ENCODE measurements around the gene ATXN1. TPM values are rescaled to one million over a fixed set of nuclear protein-coding genes. Genes with fewer than 3 reads are reported as not detected.

The ATXN1 gene
- total RNA-seq, 2 donors from 2014 or later: 56.4 to 103 TPM

GRCh38 chr6:16361121-16361520 lies 400.1 kb downstream of the ATXN1 start:
- H3K27ac Mint-ChIP-seq: no peak overlapping the region
- H3K4me3 Mint-ChIP-seq: no peak overlapping the region
- H3K9me3 Mint-ChIP-seq: no peaks in the 10 kb centered on the region
- ATAC-seq (no peak), DNase-seq (ENCODE audit: low spot score) (no peak)
- H3K36me3 Mint-ChIP-seq: no peaks in the 10 kb centered on the region
- no peaks in the 10 kb centered on the region for H3K4me1 Mint-ChIP-seq (ENCODE audit: low read depth in 2 of 2)
- no peaks in the 10 kb centered on the region for H3K27me3 Mint-ChIP-seq

- Mint-ChIP-seq H3K27me3 (no peaks in the 10 kb centered on the region), H3K4me3 (no peak overlapping the region), H3K27ac (no peak overlapping the region), H3K4me1 (ENCODE audit: low read depth in 2 of 2) (no peaks in the 10 kb centered on the region), H3K36me3 (no peaks in the 10 kb centered on the region), H3K9me3 (no peaks in the 10 kb centered on the region)
- ATAC-seq (no peak), DNase-seq (ENCODE audit: low spot score) (no peak)
Measured at GRCh38 chr6:16360365-16360764, 400.9 kb downstream of the ATXN1 start.

GRCh38 chr6:16359563-16359962 lies 401.7 kb downstream of the ATXN1 start:
- H3K9me3 Mint-ChIP-seq: no peaks in the 10 kb centered on the region
- no peak overlapping the region for H3K27ac Mint-ChIP-seq
- no peak overlapping the region for H3K4me3 Mint-ChIP-seq
- no peak for DNase-seq (ENCODE audit: low spot score)
- no peaks in the 10 kb centered on the region for H3K4me1 Mint-ChIP-seq (ENCODE audit: low read depth in 2 of 2)
- no peaks in the 10 kb centered on the region for H3K27me3 Mint-ChIP-seq
- H3K36me3 Mint-ChIP-seq: no peaks in the 10 kb centered on the region
- no peak for ATAC-seq

DNA sequence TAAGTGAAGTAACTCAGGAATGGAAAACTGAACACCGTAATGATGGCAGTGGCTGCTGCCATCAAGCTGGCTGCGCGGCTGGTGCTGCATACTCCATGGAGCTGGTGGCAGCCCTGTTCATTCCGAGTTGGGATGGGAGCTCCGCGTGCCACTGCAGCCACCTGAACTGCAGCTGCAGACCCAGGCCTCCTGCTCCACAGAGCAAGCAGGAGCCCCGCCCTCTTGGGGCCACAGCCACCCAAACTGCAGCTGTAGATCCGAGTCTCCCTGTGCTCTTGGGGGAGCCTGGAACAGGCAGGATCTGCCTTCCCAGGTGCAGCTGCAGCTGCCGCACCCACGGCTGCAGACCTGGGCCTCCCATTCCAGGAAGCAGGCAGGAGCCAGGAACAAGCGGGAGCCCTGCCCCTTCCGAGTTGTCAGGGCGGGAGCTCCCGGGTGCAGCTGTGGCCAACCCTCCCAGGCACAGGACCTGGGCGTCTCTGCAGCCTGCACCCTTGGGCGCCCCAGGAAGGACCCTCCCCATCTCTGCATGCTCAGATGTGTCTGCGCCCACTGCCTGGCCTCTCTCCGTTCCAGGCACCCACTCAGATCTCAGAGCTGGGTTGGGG lies 402.6 kb downstream of the ATXN1 start:
- no peaks in the 10 kb centered on the region for H3K9me3 Mint-ChIP-seq
- ATAC-seq: no peak
- no peak for DNase-seq (ENCODE audit: low spot score)
- H3K4me1 Mint-ChIP-seq (ENCODE audit: low read depth in 2 of 2): no peaks in the 10 kb centered on the region
- no peak overlapping the region for H3K4me3 Mint-ChIP-seq
- no peaks in the 10 kb centered on the region for H3K36me3 Mint-ChIP-seq
- H3K27ac Mint-ChIP-seq: no peak overlapping the region
- H3K27me3 Mint-ChIP-seq: no peaks in the 10 kb centered on the region

- Mint-ChIP-seq H3K36me3 (no peaks in the 10 kb centered on the region), H3K9me3 (no peaks in the 10 kb centered on the region), H3K27me3 (no peaks in the 10 kb centered on the region), H3K27ac (no peak overlapping the region), H3K4me1 (ENCODE audit: low read depth in 2 of 2) (no peaks in the 10 kb centered on the region), H3K4me3 (no peak overlapping the region)
- no peak for DNase-seq (ENCODE audit: low spot score)
- ATAC-seq: no peak
Measured at GRCh38 chr6:16355699-16356446, 405.4 kb downstream of the ATXN1 start.

GRCh38 chr6:16355238-16355637 lies 406.0 kb downstream of the ATXN1 start:
- ATAC-seq (no peak), DNase-seq (ENCODE audit: low spot score) (no peak)
- no peak overlapping the region for H3K4me3 Mint-ChIP-seq
- no peaks in the 10 kb centered on the region for H3K36me3 Mint-ChIP-seq
- H3K9me3 Mint-ChIP-seq: no peaks in the 10 kb centered on the region
- no peaks in the 10 kb centered on the region for H3K27me3 Mint-ChIP-seq
- no peaks in the 10 kb centered on the region for H3K4me1 Mint-ChIP-seq (ENCODE audit: low read depth in 2 of 2)
- H3K27ac Mint-ChIP-seq: no peak overlapping the region

- H3K4me1 Mint-ChIP-seq (ENCODE audit: low read depth in 2 of 2): no peaks in the 10 kb centered on the region
- no peak for ATAC-seq
- H3K9me3 Mint-ChIP-seq: no peaks in the 10 kb centered on the region
- no peaks in the 10 kb centered on the region for H3K27me3 Mint-ChIP-seq
- no peak overlapping the region for H3K27ac Mint-ChIP-seq
- H3K36me3 Mint-ChIP-seq: no peaks in the 10 kb centered on the region
- DNase-seq (ENCODE audit: low spot score): no peak
- no peak overlapping the region for H3K4me3 Mint-ChIP-seq
Measured at GRCh38 chr6:16354692-16355091, 406.6 kb downstream of the ATXN1 start.

DNA sequence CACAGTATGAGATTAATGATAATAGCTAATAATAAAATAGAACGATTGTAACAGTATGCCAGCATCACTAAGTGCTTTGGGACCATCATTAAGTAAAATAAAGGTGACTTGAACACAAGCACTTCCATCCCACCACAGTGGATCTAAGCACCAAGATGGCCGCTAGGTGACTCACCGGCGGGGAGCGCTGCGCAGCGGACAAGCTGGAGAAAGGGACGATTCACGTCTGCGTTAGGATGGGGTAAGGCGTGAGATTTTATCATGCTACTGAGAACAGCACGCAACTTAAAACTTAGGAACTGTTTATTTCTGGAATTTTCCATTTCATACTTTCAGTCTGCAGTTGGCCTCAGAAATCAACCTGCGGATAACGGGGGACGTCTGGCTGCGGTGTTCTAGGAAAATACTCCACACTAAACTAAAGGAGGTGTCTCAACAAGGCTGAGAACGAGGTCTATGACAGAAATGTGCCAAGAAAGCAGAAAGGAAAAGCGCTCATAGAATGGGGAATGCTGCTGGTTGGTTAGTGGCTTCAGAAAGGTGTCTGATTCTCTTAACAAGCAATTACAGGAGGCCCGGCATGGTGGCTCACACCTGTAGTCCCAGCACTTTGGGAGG lies 408.3 kb downstream of the ATXN1 start:
- no peaks in the 10 kb centered on the region for H3K27me3 Mint-ChIP-seq
- H3K36me3 Mint-ChIP-seq: no peaks in the 10 kb centered on the region
- ATAC-seq (no peak), DNase-seq (ENCODE audit: low spot score) (no peak)
- H3K27ac Mint-ChIP-seq: no peak overlapping the region
- no peaks in the 10 kb centered on the region for H3K4me1 Mint-ChIP-seq (ENCODE audit: low read depth in 2 of 2)
- no peak overlapping the region for H3K4me3 Mint-ChIP-seq
- no peaks in the 10 kb centered on the region for H3K9me3 Mint-ChIP-seq

DNA sequence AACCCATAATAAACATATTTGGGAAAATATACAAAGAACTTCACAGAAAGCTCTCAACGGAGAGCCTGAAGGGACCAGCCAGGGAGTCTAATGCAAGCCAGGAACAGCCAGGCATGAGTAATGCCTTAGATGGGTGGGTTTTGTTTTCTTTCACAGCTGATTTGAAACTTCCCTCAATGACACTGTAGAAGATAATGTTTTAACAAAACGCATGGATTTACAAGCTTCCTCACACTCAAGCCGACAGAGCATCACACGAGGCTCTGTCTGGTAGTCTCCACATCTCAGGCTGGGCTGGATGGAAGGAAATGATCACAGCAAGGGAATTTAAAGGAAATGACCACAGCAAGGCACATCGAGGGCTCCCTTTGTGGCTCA lies 409.0 kb downstream of the ATXN1 start:
- no peak for DNase-seq (ENCODE audit: low spot score)

GRCh38 chr6:16349544-16349943 lies 411.7 kb downstream of the ATXN1 start:
- DNase-seq (ENCODE audit: low spot score): no peak
- H3K9me3 Mint-ChIP-seq: no peaks in the 10 kb centered on the region
- no peak for ATAC-seq
- H3K27ac Mint-ChIP-seq: no peak overlapping the region
- peaks cover 0 to 5% of the 10 kb centered on the region in 2 donors for H3K4me1 Mint-ChIP-seq (ENCODE audit: low read depth in 2 of 2)
- H3K4me3 Mint-ChIP-seq: no peak overlapping the region
- H3K27me3 Mint-ChIP-seq: no peaks in the 10 kb centered on the region
- H3K36me3 Mint-ChIP-seq: no peaks in the 10 kb centered on the region

More for the DNA sequence above, 409.0 kb downstream of the ATXN1 start:
- no peak overlapping the region for H3K27ac Mint-ChIP-seq
- ATAC-seq: no peak
- no peak overlapping the region for H3K4me3 Mint-ChIP-seq
- H3K27me3 Mint-ChIP-seq: no peaks in the 10 kb centered on the region
- H3K9me3 Mint-ChIP-seq: no peaks in the 10 kb centered on the region
- H3K4me1 Mint-ChIP-seq (ENCODE audit: low read depth in 2 of 2): no peaks in the 10 kb centered on the region
- H3K36me3 Mint-ChIP-seq: no peaks in the 10 kb centered on the region

GRCh38 chr6:16346831-16347230 lies 414.4 kb downstream of the ATXN1 start:
- H3K27me3 Mint-ChIP-seq: no peaks in the 10 kb centered on the region

DNA sequence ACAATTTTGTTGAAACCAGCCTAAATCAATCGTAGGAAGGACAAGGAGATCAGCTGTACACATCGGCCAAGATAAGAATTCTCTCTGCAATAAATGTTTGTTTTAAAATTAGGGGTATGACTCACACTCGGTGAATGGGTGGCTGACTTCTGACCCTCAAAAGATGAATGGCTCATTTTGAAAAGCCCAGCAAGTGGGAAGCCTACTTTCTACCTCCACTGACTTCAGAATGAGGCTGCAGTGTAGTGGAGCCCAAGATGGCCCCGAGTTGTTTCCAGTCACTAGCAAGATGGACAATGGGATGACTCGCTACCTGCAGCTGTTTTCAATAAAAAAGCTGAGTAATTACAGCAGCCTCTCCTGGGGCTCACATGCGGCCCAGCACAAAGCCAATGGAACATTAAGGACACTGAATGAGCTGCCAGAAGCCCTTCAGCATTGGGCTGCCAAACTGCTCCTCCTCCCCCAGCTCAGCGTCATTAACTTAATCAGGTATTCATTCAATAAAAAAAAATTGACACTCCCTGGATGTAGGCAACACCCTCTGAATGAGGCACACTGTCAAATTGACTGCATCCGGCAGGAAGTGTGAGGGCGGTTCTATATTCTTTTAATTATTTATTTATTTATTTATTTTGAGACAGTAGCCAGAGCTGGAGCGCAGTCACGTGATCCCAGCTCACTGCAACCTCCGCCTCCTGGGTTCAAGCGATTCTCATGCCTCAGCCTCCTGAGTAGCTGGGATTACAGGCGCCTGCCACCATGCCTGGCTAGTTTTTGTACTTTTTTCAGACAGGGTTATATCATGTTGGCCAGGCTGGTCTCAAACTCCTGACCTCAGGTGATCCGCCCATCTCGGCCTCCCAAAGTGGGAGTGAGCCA lies 415.6 kb downstream of the ATXN1 start:
- DNase-seq (ENCODE audit: low spot score): no peak
- Mint-ChIP-seq H3K4me1 (ENCODE audit: low read depth in 2 of 2) (peaks cover 3 to 10% of the 10 kb centered on the region in 2 donors), H3K9me3 (no peaks in the 10 kb centered on the region), H3K27me3 (no peaks in the 10 kb centered on the region), H3K4me3 (no peak overlapping the region), H3K36me3 (no peaks in the 10 kb centered on the region), H3K27ac (no peak overlapping the region)
- ATAC-seq: no peak

More at GRCh38 chr6:16346831-16347230, 414.4 kb downstream of the ATXN1 start:
- Mint-ChIP-seq H3K36me3 (no peaks in the 10 kb centered on the region), H3K4me3 (no peak overlapping the region), H3K27ac (no peak overlapping the region), H3K4me1 (ENCODE audit: low read depth in 2 of 2) (peaks cover 3 to 10% of the 10 kb centered on the region in 2 donors), H3K9me3 (no peaks in the 10 kb centered on the region)
- ATAC-seq: no peak
- DNase-seq (ENCODE audit: low spot score): no peak

DNA sequence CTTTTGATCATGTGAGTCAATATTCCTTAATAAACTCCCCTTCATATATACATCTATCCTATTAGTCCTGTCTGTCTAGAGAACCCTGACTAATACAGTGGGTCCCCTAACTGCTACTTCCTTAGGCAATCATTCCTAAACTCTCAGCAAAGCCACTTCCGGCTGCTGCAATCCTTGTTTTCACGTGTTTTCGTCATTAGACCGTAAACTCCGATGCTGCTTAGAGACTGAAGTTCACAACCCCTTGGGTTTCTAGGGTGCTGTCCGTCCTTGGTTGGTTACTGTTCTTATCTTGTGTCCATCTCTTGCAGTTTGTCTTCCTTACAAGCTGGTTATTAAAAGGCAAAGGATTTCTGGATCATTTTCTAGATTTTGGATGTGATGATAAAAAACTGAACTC lies 416.5 kb downstream of the ATXN1 start:
- DNase-seq (ENCODE audit: low spot score) (no peak), ATAC-seq (no peak)
- Mint-ChIP-seq H3K4me3 (no peak overlapping the region), H3K27ac (no peak overlapping the region), H3K27me3 (no peaks in the 10 kb centered on the region), H3K9me3 (no peaks in the 10 kb centered on the region), H3K4me1 (ENCODE audit: low read depth in 2 of 2) (peaks cover 3 to 10% of the 10 kb centered on the region in 2 donors), H3K36me3 (no peaks in the 10 kb centered on the region)

- H3K9me3 Mint-ChIP-seq: no peaks in the 10 kb centered on the region
- H3K36me3 Mint-ChIP-seq: no peaks in the 10 kb centered on the region
- DNase-seq (ENCODE audit: low spot score) (no peak), ATAC-seq (no peak)
- no peaks in the 10 kb centered on the region for H3K27me3 Mint-ChIP-seq
- H3K4me1 Mint-ChIP-seq (ENCODE audit: low read depth in 2 of 2): peaks cover 3 to 10% of the 10 kb centered on the region in 2 donors
- H3K27ac Mint-ChIP-seq: no peak overlapping the region
- H3K4me3 Mint-ChIP-seq: no peak overlapping the region
Measured at GRCh38 chr6:16343593-16343992, 417.7 kb downstream of the ATXN1 start.

Measured in natural killer cell treated with Interleukin-12 subunit alpha and Interleukin-12 subunit beta and Interleukin-15 and Interleukin-18, amount 100 ng/mL, for 72 hours (primary cell).